HepG2 (cell line): ENCODE results near the gene FER1L5. TPM values are rescaled to one million over a fixed set of nuclear protein-coding genes. Genes with fewer than 3 reads are reported as not detected.

Source experiments
- ARHGAP35 ChIP-seq: sonication (generic); formaldehyde crosslinking; IDR thresholded peaks from 2 replicates; pipeline ENCODE4 v1.9.0; 2022; ENCODE audit warnings: mild to moderate bottlenecking, inconsistent platforms, moderate library complexity, missing genetic modification reagents, borderline replicate concordance
- BHLHE40 ChIP-seq: IDR thresholded peaks from 2 replicates; pipeline ENCODE4 v1.6.1; 2011; ENCODE audit warnings: low read length, improper control_type of control experiment
- CHD4 ChIP-seq: fragments of 200-600 bp; sonication (generic); IDR thresholded peaks from 2 replicates; pipeline ENCODE4 v1.7.0; 2017; ENCODE audit warnings: mild to moderate bottlenecking, low read length, borderline replicate concordance
- DR1 ChIP-seq: sonication (generic); formaldehyde crosslinking; IDR thresholded peaks from 2 replicates; pipeline ENCODE4 v1.8.0; 2021; ENCODE audit warnings: mild to moderate bottlenecking, missing genetic modification reagents, inconsistent platforms
- FOXK2 ChIP-seq: fragments of 450-650 bp; IDR thresholded peaks from 2 replicates; pipeline ENCODE4 v1.6.1; 2016
- MTF1 ChIP-seq: sonication (generic); formaldehyde crosslinking; IDR thresholded peaks from 2 replicates; pipeline ENCODE4 v1.5.0; 2020; ENCODE audit warnings: missing genetic modification reagents
- MZF1 ChIP-seq: sonication (generic); formaldehyde crosslinking; IDR thresholded peaks from 2 replicates; pipeline ENCODE4 v1.8.1; 2023; ENCODE audit warnings: mild to moderate bottlenecking, missing genetic modification reagents, borderline replicate concordance
- NFKBIZ ChIP-seq: IDR thresholded peaks from 2 replicates; pipeline ENCODE4 v1.6.1; 2018; ENCODE audit warnings: missing genetic modification reagents, missing compliant biosample characterization
- PHF8 ChIP-seq: sonication (generic); formaldehyde crosslinking; IDR thresholded peaks from 2 replicates; pipeline ENCODE4 v1.5.0; 2020; ENCODE audit warnings: missing genetic modification reagents
- SAFB2 ChIP-seq: sonication (generic); formaldehyde crosslinking; IDR thresholded peaks from 2 replicates; pipeline ENCODE4 v1.5.1; 2020; ENCODE audit warnings: missing genetic modification reagents, low read depth, mild to moderate bottlenecking, borderline replicate concordance
- ZMAT3 ChIP-seq: sonication (generic); formaldehyde crosslinking; conservative IDR thresholded peaks from 2 replicates; pipeline ENCODE4 v1.7.0; 2021; ENCODE audit warnings: missing genetic modification reagents
- ZMYM2 ChIP-seq: sonication (generic); formaldehyde crosslinking; IDR thresholded peaks from 2 replicates; pipeline ENCODE4 v1.8.0; 2022; ENCODE audit warnings: mild to moderate bottlenecking, missing genetic modification reagents
- ZNF205 ChIP-seq: IDR thresholded peaks from 2 replicates; pipeline ENCODE4 v1.6.1; 2018; ENCODE audit warnings: missing biosample characterization, missing genetic modification reagents
- ZNF3 ChIP-seq: IDR thresholded peaks from 2 replicates; pipeline ENCODE4 v1.7.0; 2017; ENCODE audit warnings: inconsistent platforms
- ZNF383 ChIP-seq: sonication (generic); formaldehyde crosslinking; IDR thresholded peaks from 2 replicates; pipeline ENCODE4 v1.4.0; 2020; ENCODE audit warnings: missing genetic modification reagents, mild to moderate bottlenecking, borderline replicate concordance
- ZNF501 ChIP-seq: sonication (generic); formaldehyde crosslinking; IDR thresholded peaks from 2 replicates; pipeline ENCODE4 v1.5.1; 2020; ENCODE audit warnings: mild to moderate bottlenecking, moderate library complexity, missing genetic modification reagents
- ZNF619 ChIP-seq: sonication (generic); formaldehyde crosslinking; IDR thresholded peaks from 2 replicates; pipeline ENCODE4 v1.4.0; 2020; ENCODE audit warnings: mild to moderate bottlenecking, missing genetic modification reagents
- polyA plus RNA-seq, 8 experiments: library from polyadenylated mRNA; depleted of rRNA in 3 of 8; stranded (reverse) in 7 of 8; unstranded in 1 of 8; fragments of >200 nt; fragmentation: Illumina TruSeq in 4 of 8; extraction: Trizol in 4 of 8; gene quantifications; 2 replicates each; pipeline versions ENCODE4 v1.2.1 to v1.2.3, GENCODE V29; 2011 to 2016; ENCODE audit warnings: low read depth in 4 of 8, missing spikeins in 1 of 8, mixed read lengths in 1 of 8; ENCODE audit not compliant: insufficient read depth in 1 of 8
- total RNA-seq, 5 experiments: library from RNA; depleted of rRNA; stranded (reverse); fragments of >200 nt; fragmentation: Illumina TruSeq; extraction: Trizol; gene quantifications; 2 replicates each; pipeline ENCODE4 v1.2.3, GENCODE V29; 2016; ENCODE audit warnings: low read depth in 1 of 5
- TF ChIP-seq, protein P1 (sequence below): sonication (generic); formaldehyde crosslinking; IDR thresholded peaks from 2 replicates; pipeline ENCODE4 v1.8.0; 2022; ENCODE audit warnings: low read depth, missing genetic modification reagents
- TF ChIP-seq, protein P2 (sequence below): sonication (generic); formaldehyde crosslinking; conservative IDR thresholded peaks from 2 replicates; pipeline ENCODE4 v1.4.0; 2020; ENCODE audit warnings: missing genetic modification reagents
- TF ChIP-seq, protein P3 (sequence below): sonication (generic); formaldehyde crosslinking; IDR thresholded peaks from 2 replicates; pipeline ENCODE4 v1.8.1; 2023; ENCODE audit warnings: missing genetic modification reagents, mild to moderate bottlenecking, borderline replicate concordance
- TF ChIP-seq, protein P4 (sequence below): sonication (generic); formaldehyde crosslinking; IDR thresholded peaks from 2 replicates; pipeline ENCODE4 v1.4.0; 2020; ENCODE audit warnings: missing genetic modification reagents, low read depth, mild to moderate bottlenecking, borderline replicate concordance
- TF ChIP-seq, protein P5 (sequence below): sonication (generic); formaldehyde crosslinking; IDR thresholded peaks from 2 replicates; pipeline ENCODE4 v1.5.1; 2020; ENCODE audit warnings: missing genetic modification reagents, mild to moderate bottlenecking, borderline replicate concordance

Gene FER1L5
- total and polyA plus RNA-seq, 2 of the 13 experiments (the other 11 are each of a cell fraction or from before 2014, with no cell fraction given): 0.02 to 0.08 TPM

DNA sequence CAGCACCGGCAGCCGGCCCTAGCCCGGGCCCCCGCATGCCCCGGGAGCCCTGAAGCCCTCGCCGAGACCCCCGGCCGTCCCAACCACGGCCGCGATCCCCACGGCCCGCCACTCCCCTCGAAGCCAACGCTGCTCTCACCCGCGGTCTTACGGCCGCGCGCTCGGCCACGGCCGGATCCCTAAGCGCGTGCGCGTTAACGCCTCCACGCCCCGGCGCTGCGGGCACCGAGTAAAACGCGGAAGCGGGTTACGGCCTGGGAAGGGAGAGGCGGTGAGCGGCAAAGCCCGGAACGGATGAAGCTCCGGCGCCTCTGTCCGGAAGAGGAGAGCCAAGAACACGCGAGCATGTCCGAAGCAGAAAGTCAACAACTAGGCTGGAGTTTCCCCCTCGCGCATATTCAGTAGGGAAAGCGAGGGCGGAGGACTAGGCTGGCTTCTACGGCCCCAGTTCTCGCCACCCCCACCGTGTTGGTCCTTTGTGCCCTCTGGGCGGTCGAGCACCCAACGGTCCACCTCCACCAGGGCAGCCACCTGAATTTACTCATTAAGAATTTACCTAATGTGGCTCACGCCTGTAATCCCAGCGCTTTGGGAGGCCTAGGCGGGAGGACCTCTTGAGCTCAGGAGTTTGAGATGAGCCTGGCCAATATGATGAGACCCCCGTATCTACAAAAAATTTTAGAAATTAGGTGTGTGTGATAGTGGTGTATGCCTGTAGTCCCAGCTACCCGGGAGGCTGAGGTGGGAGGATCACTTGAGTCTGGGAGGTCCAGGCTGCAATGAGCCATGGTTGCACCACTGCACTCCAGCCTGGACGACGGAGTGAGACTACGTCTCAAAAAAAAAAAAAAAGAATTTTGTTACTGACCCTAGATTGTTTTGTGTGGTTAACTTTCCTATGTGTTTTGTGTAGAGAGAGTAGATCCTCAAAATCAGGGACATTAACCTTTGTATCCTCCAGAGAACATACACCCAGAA, 4.1 kb upstream of the FER1L5 start, which contains the start of gene KANSL3 (continued):
- TF ChIP-seq, protein P1, sequence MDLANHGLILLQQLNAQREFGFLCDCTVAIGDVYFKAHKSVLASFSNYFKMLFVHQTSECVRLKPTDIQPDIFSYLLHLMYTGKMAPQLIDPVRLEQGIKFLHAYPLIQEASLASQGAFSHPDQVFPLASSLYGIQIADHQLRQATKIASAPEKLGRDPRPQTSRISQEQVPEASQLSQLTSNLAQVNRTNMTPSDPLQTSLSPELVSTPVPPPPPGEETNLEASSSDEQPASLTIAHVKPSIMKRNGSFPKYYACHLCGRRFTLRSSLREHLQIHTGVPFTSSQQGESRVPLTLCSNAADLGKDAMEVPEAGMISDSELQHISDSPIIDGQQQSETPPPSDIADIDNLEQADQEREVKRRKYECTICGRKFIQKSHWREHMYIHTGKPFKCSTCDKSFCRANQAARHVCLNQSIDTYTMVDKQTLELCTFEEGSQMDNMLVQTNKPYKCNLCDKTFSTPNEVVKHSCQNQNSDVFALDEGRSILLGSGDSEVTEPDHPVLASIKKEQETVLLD (CRISPR knock-in tag): peak; percentile 86; the same call in 1 of the 2 replicates
- TF ChIP-seq DR1 (CRISPR knock-in tag): peak; percentile 71; the same call in 1 of the 2 replicates
- TF ChIP-seq, protein P2, sequence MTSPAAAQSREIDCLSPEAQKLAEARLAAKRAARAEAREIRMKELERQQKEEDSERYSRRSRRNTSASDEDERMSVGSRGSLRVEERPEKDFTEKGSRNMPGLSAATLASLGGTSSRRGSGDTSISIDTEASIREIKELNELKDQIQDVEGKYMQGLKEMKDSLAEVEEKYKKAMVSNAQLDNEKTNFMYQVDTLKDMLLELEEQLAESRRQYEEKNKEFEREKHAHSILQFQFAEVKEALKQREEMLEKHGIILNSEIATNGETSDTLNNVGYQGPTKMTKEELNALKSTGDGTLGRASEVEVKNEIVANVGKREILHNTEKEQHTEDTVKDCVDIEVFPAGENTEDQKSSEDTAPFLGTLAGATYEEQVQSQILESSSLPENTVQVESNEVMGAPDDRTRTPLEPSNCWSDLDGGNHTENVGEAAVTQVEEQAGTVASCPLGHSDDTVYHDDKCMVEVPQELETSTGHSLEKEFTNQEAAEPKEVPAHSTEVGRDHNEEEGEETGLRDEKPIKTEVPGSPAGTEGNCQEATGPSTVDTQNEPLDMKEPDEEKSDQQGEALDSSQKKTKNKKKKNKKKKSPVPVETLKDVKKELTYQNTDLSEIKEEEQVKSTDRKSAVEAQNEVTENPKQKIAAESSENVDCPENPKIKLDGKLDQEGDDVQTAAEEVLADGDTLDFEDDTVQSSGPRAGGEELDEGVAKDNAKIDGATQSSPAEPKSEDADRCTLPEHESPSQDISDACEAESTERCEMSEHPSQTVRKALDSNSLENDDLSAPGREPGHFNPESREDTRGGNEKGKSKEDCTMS (CRISPR knock-in tag): peak; percentile 83; the same call in 1 of the 2 replicates
- TF ChIP-seq PHF8 (CRISPR knock-in tag): peak; percentile 99
- TF ChIP-seq NFKBIZ: peak; percentile 97
- TF ChIP-seq CHD4: no peak
- TF ChIP-seq, protein P3, sequence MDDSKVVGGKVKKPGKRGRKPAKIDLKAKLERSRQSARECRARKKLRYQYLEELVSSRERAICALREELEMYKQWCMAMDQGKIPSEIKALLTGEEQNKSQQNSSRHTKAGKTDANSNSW (CRISPR knock-in tag): peak; percentile 87; the same call in 1 of the 2 replicates
- peak; percentile 74 for TF ChIP-seq BHLHE40
- peak; percentile 96 for TF ChIP-seq ZNF501 (CRISPR knock-in tag)
- TF ChIP-seq, protein P4, sequence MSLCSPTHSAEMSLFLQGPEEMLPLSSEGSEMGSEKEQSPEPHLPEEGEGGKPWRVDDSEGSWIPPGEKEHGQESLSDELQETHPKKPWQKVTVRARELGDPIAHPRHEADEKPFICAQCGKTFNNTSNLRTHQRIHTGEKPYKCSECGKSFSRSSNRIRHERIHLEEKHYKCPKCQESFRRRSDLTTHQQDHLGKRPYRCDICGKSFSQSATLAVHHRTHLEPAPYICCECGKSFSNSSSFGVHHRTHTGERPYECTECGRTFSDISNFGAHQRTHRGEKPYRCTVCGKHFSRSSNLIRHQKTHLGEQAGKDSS (CRISPR knock-in tag): peak; percentile 98; the same call in 1 of the 2 replicates
- TF ChIP-seq ZNF619 (CRISPR knock-in tag): peak; percentile 97
- TF ChIP-seq ARHGAP35: peak; percentile 96
- no peak; the same call in 1 of the 2 replicates for TF ChIP-seq ZNF383 (CRISPR knock-in tag)
- peak; percentile 97 for TF ChIP-seq ZNF205 (CRISPR knock-in tag)
- TF ChIP-seq ZMAT3: peak; percentile 97
- peak; percentile 70; the same call in 1 of the 2 replicates for TF ChIP-seq FOXK2
- peak; percentile 79 for TF ChIP-seq ZMYM2 (CRISPR knock-in tag)
- peak; percentile 79 for TF ChIP-seq ZNF3 (CRISPR knock-in tag)
- TF ChIP-seq MTF1 (CRISPR knock-in tag): 0 out of 2 replicates have a peak, but pooled peaks have one; percentile 72
- TF ChIP-seq MZF1 (CRISPR knock-in tag): peak; percentile 98
- TF ChIP-seq SAFB2 (CRISPR knock-in tag): peak; percentile 98
- TF ChIP-seq, protein P5, sequence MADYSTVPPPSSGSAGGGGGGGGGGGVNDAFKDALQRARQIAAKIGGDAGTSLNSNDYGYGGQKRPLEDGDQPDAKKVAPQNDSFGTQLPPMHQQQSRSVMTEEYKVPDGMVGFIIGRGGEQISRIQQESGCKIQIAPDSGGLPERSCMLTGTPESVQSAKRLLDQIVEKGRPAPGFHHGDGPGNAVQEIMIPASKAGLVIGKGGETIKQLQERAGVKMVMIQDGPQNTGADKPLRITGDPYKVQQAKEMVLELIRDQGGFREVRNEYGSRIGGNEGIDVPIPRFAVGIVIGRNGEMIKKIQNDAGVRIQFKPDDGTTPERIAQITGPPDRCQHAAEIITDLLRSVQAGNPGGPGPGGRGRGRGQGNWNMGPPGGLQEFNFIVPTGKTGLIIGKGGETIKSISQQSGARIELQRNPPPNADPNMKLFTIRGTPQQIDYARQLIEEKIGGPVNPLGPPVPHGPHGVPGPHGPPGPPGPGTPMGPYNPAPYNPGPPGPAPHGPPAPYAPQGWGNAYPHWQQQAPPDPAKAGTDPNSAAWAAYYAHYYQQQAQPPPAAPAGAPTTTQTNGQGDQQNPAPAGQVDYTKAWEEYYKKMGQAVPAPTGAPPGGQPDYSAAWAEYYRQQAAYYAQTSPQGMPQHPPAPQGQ (CRISPR knock-in tag): peak; percentile 98; the same call in 1 of the 2 replicates
